ENCODE results near the gene MIR17HG.
"Not testable (repeated sequence)": the region's sequence is repeated elsewhere in the genome, so short reads cannot be mapped to it uniquely, and the experiment has no call there.

Gene MIR17HG

DNA sequence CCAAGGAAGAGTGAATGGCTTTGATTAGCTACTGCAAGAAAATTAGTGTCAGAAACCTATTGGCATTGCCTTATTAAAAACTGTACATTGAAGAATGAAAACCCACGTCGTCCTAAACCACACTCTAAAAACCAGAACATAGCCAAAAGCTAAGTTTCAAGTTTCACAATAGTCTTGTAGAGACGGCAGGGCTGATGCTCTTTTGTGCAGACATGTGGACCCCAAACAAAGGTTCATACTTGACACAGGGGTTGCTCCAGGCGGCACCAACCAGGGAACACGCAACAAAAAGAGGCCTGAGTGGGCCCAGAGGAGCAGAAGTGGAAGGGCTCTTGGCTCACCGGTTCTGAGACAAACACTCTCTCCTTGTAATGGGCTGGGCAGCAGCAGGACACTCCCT, 28.6 kb upstream of the MIR17HG start:
- no peak overlapping the region for H3K4me3 ChIP-seq (replicated peaks in 1 of 2; ENCODE audit: low read depth in 2 of 2, low read length in 2 of 2)
- no peak for DNase-seq (ENCODE audit: low read depth in 2 of 2)
- no peak for TF ChIP-seq CTCF (IDR thresholded peaks at IDR 0.05; ENCODE audit: low read depth, low read length)

DNA sequence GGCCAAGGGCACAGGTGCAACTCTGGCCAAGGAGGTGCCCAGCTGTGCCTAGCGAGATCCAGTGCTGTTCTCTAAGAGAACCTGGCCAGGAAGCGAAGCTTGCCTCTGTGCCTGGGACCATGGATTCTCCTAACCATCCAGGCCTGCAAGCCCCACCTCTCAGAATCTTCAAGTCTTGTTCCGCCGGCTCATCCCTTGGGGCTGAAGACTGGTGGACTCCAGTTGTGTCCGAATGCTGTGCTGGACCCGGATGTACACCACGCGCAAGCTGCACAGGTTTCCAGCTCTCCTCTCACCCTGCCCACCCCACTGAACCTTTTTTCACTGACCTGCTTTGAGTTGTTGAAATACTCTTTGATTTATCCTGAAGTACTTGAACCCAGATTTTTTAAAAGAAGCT, 27.5 kb upstream of the MIR17HG start:
- TF ChIP-seq CTCF (IDR thresholded peaks at IDR 0.05; ENCODE audit: low read depth, low read length) = no peak

GRCh38 chr13:91320990-91321389, 26.5 kb upstream of the MIR17HG start:
- H3K4me3 ChIP-seq (replicated peaks in 1 of 2; ENCODE audit: low read depth in 2 of 2, low read length in 2 of 2); DNase-seq (ENCODE audit: low read depth in 2 of 2): not testable (repeated sequence)

More for the DNA sequence above, 27.5 kb upstream of the MIR17HG start:
- H3K4me3 ChIP-seq (replicated peaks in 1 of 2; ENCODE audit: low read depth in 2 of 2, low read length in 2 of 2) = no peak overlapping the region
- no peak for DNase-seq (ENCODE audit: low read depth in 2 of 2)

DNA sequence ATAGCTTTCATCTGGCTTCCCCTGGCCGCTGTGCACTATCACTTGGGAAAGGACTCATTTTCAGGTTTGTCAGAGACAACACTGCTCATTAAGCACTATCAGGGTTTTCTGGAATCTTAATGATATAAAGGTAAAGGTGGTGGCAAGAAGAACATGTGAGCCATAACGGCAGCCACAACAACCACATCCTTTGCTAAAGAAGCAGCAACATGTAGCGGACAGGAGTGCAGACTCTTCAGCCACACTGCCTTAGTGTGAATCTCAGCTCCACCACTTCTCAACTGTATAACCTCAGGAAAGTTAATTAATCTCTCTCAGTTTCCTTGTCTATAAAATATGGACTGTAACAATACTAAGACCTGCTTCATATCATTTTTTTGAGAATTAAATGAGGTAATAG, 24.1 kb upstream of the MIR17HG start:
- no peak for DNase-seq (ENCODE audit: low read depth in 2 of 2)
- no peak for TF ChIP-seq CTCF (IDR thresholded peaks at IDR 0.05; ENCODE audit: low read depth, low read length)

DNA sequence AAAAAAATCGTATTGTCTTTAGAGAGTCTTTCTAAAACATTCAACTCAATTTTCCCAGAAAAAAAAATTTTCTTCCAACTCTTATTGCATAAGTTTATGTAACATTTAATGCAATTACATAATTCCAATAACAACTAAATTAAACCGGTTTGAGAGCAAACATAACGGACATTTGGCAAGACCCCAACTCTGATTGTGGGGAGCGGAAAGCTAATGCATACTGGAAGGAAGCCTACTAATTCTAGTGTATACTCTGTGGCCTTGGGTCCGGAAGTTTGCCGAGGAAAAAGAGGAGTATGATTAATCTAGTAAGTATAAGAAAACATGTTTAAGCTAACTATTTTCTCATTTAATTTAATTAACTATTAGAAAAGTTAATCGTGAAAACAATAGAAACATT, 21.3 kb upstream of the MIR17HG start:
- H3K4me3 ChIP-seq (replicated peaks in 1 of 2; ENCODE audit: low read depth in 2 of 2, low read length in 2 of 2) = no peak overlapping the region
- no peak for TF ChIP-seq CTCF (IDR thresholded peaks at IDR 0.05; ENCODE audit: low read depth, low read length)
- no peak for DNase-seq (ENCODE audit: low read depth in 2 of 2)

More for the DNA sequence above, 24.1 kb upstream of the MIR17HG start:
- no peak overlapping the region for H3K4me3 ChIP-seq (replicated peaks in 1 of 2; ENCODE audit: low read depth in 2 of 2, low read length in 2 of 2)

DNA sequence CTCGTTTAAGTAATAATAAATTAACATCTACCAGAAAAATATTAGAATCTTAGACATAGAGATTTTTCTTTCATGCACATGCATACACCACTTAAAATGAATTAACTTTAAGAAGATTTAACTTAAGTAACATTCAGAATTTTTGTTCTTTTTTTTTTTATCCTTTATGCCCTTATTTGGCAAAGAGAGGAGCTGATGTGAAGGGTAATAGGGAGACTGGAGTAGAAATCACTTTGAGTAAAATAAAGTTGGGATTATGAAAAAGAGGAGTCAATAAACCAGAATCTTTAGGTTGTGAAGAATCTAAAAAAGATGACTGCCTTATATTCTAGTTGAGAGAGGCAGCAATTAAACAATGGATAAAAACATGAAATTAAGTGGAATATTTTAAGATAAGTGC, 18.8 kb upstream of the MIR17HG start:
- no peak for DNase-seq (ENCODE audit: low read depth in 2 of 2)
- H3K4me3 ChIP-seq (replicated peaks in 1 of 2; ENCODE audit: low read depth in 2 of 2, low read length in 2 of 2) = no peak overlapping the region
- no peak for TF ChIP-seq CTCF (IDR thresholded peaks at IDR 0.05; ENCODE audit: low read depth, low read length)

DNA sequence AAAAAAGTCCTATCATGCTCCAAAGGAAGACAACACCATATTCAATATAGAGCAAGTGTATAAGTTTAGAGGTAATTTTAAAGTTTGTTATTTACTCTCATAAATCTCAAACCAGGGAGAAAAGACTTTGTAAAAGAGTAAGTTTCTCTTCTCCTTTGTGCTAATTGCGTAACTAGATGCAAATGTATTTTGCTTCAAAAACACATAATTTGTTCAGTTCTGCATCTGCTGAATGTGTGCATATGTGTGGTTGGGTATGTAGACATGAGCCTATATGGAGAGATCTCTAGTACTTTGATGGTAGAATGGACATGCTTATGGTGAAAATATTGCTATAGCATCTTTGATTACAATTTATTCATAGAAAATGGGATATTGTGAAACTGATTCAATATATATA, 17.8 kb upstream of the MIR17HG start:
- no peak for TF ChIP-seq CTCF (IDR thresholded peaks at IDR 0.05; ENCODE audit: low read depth, low read length)
- DNase-seq (ENCODE audit: low read depth in 2 of 2) = no peak
- H3K4me3 ChIP-seq (replicated peaks in 1 of 2; ENCODE audit: low read depth in 2 of 2, low read length in 2 of 2) = no peak overlapping the region
